ENCODE results near the gene SPINDOC. TPM values are rescaled to one million over a fixed set of nuclear protein-coding genes. Genes with fewer than 3 reads are reported as not detected.
"Not testable (repeated sequence)": the region's sequence is repeated elsewhere in the genome, so short reads cannot be mapped to it uniquely, and the experiment has no call there.

The SPINDOC gene
- total RNA-seq, 1 experiment from 2014 or later = 28.2 TPM

DNA sequence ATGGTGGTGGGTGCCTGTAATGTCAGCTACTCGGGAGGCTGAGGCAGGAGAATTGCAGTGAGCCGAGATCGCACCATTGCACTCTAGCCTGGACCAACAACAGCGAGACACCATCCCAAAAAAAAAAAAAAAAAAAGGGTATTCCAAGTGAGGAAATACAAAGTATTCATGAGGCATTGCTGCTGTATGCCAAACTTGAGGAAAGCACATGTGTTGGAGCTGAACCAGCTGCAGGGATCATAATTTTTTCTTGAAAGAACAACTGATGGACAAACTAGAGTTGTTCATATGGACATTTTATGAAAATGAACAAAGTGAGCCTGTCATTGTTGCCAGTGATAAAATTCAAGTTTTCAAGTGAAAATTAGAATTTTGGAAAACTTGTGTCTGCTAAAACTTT is 41.4 kb downstream of the SPINDOC start:
- DNase-seq (ENCODE audit: low read depth) = no peak

DNA sequence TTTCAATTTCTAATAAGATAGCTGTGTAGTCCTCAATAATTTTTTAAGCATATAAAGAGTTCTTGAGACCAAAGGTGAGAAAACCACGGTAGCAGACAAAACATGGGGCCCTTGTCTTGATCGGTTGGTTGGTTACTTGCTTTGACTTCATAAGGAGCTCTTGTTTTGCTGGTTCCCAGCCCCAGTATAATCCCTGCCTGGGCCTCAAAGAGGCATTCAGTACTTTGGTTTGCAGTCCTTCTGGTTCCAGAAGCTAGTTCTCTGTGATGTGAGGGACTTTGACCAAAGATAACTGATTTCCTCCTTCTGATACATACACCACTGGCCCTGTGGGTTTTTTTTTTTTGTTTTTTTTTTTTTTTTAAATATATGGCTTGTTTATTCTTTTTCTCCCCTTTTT is 42.7 kb downstream of the SPINDOC start:
- DNase-seq (ENCODE audit: low read depth) = no peak

DNA sequence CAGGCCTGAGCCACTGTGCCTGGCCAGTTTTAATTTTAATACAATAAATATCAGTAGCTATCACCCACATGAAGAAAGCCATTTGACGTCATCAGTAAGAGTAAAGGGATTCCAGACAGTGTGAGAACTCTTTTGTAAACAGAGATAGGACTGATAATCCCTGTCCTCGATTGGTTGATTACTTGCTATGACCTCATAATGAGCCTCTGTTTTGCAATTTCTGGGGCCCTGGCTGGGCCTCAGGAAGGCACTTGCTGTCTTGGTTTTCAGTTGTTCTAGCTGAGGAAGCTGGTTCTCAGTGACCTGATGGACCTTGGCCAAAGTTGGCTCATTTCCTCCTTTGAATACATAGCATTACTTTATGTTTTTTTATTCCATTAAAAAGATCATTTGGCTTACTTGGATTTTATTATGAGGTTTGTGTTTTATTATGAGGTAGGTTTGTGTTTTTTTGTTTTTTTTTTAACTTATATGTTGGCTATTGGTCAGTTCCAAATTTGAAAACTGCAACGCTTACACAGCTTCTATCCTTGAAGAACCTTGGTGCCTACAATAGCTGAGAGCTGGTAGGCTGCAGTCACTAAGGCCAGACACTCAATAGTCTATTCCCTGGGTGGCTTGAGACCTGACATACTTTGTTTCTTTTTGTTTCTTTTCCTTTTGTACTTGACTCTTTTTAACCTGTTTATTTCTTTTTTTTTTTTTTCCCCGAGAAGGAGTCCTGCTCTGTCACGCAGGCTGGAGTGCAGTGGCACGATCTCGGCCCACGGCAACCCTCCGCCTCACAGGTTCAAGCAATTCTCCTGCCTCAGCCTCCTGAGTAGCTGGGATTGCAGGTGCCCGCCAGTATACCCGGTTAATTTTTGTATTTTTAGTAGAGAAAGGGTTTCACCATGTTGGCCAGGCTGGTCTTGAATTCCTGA is 45.6 kb downstream of the SPINDOC start:
- DNase-seq (ENCODE audit: low read depth) = peak; percentile 12

DNA sequence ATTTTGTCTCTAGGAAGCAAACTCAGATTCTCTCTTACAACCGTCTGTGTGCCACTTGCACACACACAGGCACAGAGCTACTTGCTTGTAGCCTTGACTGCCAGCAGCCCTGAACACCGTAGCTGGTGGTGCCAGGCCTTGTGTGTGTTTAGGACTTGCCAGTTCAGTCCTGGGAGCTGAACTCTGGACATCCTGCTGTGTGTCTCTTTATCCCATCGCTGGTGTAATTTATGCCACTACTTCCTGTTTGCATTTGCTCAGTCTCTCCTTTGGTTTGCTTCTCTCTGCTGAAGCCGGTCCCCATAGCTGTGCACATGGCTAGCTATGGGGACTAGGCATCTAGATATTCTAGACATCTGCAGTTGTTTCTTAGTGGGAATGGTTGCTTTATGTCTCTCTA is 49.7 kb downstream of the SPINDOC start:
- DNase-seq (ENCODE audit: low read depth) = no peak

DNA sequence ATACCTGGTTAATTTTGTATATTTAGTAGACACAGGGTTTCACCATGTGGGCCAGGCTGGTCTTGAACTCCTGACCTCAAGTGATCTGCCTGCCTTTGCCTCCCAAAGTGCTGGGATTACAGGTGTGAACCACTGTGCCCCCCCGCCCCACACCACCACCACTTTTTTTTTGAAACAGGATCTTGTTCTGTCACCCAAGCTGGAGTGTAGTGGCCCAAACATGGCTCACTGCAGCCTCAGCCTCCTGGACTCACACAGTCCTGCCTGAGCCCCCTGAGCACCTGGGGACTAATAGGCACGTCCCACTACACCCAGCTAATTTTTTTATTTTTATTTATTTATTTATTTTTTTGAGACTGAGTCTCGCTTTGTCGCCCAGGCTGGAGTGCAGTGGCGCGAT is 50.4 kb downstream of the SPINDOC start:
- not testable (repeated sequence) for DNase-seq (ENCODE audit: low read depth)

DNA sequence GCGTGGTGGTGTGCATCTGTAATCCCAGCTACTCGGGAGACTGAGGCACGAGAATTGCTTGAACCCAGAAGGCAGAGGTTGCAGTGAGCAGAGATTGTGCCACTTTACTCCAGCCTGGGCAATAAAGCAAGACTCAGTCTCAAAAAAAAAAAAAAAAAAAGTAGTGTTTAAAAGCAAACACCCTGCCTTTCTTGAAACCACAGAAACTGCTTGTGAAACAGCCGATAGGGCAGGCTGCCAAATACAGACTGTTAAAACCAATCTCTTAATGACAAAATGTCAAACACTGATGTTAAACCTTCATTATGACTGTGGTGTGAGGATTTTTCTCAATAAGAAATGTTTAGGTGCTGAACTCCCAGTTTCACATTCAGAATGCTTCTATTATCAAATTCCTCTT is 53.0 kb downstream of the SPINDOC start:
- peak; percentile 71 for DNase-seq (ENCODE audit: low read depth)

DNA sequence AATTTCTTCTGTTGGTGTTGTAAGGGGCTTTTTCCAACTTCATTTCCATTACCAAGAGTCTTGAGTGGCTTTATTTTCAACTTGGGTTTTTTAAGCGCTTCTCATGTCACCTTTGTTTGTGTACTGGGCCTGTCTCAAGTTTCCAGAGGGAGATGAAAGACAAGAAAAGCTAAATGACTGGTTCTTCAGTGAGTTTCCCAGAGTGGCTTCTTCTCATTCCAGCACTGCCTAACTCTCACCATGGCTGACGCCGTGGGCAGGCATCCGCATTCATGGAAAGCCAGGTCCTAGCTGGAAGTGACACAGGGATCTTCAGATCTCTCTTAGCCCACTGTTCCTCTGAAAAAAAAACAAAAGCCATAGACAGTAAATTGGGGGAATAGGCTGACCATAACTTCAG is 54.3 kb downstream of the SPINDOC start:
- DNase-seq (ENCODE audit: low read depth) = no peak

DNA sequence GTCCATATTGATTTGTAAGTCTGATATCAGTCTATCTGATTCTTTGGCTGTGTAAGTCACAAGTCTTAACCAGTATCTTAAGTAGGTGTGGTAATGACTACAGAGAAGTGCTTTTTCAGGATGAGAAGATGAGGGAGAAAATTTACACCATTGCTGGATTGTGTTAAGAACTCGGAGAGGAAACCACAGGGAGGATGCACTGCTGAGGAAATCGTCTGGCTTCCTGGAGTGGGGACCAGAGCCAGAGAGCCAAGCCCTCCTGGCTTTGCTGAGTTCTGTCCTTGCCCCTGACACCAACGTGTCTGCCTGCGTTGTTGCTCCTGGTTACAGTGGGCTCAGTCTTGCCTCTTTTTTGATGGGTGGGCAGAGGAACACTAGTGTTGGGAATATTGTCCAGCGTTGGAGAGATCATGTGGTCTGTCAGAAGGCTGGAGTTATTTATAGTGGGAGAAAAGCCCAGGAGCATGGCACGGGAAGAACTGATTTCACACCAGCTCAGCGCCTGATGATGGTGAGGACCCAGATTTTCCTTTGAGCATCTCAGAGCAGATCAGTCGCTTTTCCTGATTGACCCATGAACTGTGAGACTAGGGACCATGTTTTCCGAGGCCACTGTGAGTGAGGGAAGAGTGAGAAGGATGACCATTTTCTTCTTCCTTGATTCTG is 55.3 kb downstream of the SPINDOC start:
- no peak for DNase-seq (ENCODE audit: low read depth)

DNA sequence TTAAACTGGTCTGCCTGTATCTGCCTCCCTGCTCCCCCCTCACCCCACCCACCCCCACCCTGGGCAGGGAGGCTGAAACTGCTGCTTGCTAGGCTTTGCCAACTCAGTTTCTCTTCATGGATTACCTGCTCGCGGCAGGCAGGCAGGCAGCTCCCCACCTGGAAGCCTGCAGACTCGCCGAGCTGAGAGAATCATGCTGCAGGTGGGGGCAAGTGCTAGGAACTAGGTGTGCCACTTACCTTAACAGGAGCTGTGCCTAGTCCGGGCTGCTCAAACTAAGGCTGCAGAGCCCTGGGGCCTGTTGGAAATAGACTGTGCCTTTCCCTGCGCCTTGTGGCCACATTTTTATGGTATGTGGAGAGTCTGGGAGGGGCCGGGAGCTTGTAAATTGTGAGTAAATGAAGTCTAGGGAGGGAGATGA is 55.9 kb downstream of the SPINDOC start:
- DNase-seq (ENCODE audit: low read depth) = no peak

DNA sequence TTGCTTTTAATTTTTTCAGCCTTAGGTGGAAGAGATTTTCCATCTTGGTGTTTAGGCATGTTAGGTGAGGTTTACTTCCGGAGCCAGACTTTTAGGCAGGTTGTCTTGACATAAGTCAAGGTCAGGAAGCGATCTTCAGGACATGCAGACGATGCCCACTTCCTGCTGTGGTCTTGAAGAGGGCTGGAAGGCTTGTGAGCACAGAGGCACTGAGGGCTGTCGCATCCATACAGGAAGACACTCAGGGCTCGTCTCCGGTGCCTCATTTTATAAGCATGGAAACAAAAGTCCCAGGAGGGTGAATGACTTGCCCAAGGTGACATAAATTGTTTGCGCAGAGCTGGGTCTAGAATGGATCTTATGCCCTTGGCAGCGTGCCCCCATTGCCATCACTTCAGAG is 56.4 kb downstream of the SPINDOC start:
- no peak for DNase-seq (ENCODE audit: low read depth)

DNA sequence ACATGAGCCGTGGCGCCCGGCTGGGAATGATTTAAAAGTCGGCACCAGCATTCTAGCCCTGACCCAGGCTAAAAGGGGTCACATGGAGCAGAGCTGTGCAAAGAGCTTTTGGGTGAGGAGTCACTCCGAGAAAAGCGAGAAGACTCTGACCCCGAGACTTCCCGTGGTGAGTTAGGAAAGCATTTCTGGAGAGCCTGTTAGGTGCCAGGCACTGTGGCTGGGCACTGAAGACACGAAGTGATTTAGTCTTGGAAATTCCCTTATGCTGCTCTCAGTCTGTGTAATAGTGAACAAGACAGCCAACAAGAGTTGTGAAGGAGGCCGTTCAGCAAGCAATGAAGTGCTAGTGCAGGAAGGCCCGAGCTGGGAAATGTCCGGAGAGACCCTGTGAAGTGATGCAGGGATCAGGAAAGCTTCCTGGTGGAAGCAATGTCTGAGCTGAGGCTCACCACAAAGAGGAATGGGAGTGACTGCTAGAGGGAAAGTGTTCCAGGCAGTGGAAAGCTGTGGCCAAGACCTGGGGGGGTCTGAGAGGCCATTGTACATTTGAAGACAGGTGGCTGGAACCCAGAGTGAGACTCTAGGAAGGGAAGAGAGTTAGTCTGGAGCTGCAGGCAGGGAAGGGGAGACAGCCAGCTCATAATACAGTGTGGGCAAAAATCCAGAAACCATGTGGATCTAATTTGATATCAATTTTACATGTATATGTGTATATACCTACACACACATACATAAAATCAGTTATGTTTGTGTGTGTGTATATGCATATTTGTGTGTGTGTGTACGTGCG is 57.3 kb downstream of the SPINDOC start:
- DNase-seq (ENCODE audit: low read depth) = no peak

DNA sequence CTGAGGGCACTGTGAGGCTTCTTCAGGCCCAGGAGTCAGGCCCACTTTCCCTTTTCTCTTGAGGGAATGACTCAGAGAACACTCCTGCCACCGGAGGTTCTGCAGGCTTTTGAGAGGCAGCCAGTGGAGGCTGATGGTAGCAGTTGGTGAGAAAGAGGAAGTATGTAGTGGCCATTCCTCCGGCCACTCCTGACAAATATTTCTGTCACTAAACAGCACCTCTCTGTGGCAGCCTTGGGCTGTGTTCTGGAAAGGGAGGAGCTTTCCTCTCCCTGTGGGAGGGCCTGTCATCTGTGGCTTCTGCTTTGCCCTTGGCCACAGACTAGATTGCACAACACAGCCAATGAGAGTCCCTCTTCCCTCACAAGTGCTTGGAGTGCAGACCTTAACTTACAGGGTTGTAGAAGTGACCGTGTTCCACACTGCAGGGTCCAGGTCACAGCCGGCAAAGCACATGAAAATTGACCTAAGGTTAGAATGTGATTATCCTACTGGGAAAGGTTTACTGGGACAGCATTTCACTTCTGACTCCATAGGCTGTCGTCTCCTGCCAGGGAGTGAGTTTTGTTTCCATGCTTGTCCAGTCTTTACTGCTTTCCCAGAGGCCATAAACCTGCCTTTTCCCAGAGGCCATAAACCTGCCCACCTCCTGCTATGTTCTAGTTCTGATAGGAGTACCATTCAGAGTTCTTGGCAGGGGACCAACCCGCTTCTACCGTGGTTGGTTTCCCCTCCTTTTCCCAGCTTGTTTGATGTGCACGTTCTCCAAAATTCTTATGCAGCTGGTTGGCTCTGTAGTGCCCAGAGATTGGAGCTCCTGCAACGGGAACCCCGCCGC is 58.9 kb downstream of the SPINDOC start:
- peak; percentile 99 for DNase-seq (ENCODE audit: low read depth)

DNA sequence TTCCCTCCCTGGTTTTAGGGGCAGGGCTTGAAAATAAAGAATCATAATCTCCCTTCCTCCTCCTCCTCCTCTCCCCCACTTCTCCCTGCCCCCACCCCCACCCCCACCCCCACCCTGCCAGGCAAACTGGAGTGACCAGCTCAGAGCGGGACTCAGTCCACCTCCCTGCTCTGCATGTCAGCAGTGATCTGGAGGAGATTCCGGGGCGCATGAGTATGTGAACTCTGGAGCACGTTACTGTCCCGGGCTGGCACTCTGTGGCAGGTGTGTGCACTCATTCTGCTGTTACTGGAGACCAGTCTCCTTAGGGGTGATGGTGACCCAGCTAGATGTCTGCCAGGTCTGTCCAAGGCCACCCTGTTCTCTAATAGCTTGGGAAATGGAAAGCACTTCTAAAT is 59.5 kb downstream of the SPINDOC start:
- DNase-seq (ENCODE audit: low read depth) = no peak

DNA sequence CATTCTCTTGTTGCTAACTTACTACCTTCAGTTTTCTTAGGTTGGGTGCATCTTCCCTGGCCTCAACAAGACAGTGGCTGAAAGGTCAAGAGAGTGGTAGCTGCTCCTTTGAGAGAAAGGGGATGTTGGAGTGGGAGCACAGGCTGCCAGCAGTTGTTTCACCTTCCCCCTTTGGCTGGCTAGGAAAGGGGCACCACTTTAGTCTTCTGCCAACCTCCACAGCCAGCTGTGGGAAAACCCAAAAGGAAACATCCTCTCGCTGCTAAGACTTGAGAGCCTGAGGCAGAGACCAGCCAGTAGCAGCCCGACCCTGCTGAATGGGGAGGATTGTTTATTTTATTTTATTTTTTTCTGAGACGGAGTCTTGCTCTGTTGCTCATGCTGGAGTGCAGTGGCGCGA is 60.1 kb downstream of the SPINDOC start:
- no peak for DNase-seq (ENCODE audit: low read depth)

DNA sequence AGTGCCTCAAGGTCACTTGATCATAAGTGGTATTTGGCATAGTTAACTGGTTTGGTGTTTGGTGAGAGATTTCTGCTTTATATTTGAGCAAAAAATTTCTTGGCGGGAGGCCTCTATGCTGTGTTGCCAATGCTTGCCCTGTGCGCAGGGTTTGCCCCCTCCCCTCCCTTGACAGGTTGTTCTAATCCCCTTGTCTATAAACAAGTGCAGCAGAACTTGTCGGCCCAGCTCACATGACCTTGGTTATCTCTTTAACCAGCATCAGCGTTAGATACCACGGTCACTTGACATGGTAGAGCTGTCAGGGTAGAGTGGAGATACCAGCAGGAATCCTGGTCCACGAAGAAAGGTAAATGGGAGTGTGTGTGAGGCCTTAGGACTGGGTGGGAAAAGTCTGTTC is 61.3 kb downstream of the SPINDOC start:
- no peak for DNase-seq (ENCODE audit: low read depth)

DNA sequence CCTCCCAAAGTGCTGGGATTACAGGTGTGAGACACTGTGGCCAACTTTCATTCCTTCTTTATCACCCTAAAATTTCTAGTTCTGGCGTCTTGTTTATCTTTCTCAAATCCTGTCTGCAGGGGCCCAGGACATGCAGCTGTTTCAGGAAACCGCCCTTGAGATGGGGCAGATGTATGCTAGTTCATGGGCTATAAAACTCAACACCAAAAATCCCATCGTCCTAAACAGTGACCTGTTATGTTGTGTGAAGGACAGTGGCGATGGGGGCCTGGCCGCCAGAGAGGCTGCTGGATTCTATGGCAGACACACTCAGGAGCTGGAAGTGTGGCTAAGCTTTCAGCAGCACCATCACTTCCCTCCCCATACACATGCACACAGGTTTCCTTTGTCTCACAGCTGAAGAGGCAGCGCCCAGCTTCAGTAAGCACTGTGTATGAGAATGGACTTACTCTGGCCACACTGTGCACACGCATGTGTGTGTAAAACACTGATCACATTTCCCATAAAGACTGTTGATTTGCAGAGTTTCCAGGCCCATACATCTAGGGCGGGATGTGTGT is 62.3 kb downstream of the SPINDOC start:
- DNase-seq (ENCODE audit: low read depth) = no peak

DNA sequence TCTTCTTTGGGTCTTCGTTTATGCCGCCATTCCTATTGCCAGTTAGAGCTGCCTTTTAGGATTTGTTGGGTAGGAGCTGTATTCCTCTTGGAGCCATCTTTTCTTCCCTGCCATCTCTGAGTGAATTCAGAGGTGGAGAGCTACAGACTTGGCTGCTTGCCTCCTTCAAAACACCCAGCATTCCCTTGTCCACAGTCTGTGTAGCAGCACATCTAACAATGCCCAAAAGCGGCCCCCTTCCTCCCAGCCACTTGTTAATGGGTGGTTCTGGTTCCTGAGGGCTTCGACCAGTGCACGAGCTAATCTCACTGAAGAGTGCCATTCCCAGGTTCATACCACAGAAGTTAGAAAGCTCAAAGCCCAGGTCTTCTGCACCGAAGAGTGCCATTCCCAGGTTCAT is 63.4 kb downstream of the SPINDOC start:
- DNase-seq (ENCODE audit: low read depth) = no peak
